Activated T-cell treated with anti-CD3 and anti-CD28 coated beads, Interleukin-2, amount 50 U/mL, for 1 hour (primary cell): ENCODE data around the gene NARF.
"Not testable (repeated sequence)": the region's sequence is repeated elsewhere in the genome, so short reads cannot be mapped to it uniquely, and the experiment has no call there.

Experiments used
- DNase-seq: peaks from one replicate; pipeline ENCODE4 v3.0.0-alpha.2; 2020

The NARF gene

DNA sequence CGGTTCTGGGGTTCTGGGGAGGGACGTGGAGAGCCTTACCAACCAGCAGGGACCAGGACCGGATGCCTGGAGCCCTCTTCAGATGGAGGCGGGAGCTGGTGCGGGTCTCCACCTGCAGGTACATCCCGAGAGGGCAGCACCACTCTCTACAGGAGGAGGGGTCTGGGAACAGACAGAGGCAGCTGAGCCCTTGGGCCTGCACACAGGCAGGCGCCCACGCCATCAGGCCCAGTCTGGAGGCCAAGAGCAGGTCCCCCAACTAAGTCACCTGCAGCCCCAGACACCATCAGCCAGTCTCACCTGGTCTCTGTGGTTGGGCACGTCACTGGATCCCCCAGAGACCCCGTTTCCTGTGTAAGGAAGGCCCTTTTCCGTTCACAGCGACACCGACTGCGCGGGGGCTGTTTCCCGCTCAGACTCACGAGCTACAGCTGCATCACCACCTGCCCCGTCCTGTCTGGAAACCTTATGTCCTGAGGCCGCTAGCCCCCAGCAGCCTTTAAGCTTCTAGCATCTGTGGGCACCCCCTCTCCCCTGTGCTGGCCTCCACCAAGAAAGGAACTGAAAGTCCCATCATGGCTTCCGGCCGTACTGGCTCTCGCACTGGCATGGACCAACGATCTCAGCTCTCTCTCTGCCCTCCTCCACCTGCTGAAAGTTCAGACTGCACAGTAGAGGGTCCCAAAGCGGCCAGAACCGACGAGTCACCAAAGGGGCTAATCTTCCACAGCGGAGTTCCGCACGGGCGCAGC lies 9.2 kb upstream of the NARF start:
- peak; percentile 72 for DNase-seq

DNA sequence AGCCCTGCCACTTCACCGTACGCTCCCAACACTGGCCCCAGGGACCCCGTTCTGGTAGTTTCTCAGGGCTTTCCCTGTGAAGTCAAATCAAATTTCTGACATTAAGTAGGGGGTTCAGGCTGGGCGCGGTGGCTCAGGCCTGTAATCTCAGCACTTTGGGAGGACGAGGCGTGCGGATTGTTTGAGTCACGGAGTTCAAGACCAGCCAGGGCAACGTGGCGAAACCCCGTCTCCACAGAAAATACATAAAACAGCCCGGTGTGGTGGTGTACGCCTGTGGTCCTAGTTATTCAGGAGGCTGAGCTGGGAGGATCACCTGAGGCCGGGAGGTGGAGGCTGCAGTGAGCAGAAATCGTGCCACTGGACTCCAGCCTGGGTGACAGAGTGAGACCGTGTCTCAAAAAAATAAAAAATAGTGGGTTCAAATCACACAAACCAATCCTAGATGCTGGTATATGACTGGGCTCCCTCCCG lies 8.6 kb upstream of the NARF start:
- peak; percentile 57 for DNase-seq

DNA sequence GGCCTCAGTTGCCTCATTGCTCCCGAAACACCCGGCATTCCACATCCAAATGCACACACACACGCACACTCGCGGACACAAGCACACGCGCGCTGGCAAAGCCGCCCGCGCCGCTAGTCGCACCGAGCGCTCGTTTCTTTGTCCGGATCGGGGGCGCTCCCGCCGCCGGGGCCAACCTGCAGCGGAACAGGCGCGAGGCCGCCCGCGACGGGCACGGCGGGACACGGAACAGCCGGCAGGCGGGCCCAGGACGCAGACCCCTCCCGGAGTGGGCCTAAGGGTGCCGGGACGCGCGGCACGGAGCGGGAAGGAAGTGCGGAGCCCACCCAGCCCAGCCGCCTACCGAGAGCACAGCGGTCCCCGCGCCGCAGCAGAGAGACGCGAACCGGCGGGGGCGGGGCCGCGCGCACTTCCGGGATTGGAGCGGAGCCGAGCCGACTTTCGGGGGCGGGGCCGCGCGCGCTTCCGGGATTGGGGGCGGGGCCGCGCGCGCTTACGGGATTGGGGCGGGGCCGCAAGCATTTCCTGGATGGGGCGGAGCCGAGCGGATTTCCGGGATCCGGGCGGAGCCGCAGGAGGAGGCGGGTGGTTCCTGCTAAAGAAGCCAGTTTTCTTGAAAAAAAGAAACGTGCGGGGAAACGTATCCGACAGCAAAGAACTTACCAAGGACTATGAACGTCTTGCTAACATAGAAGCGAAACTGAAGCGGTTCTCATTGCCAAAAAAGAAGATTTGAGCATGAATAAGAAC lies 8.0 kb upstream of the NARF start, which contains the start of gene CYBC1:
TSS of gene CYBC1 (minus strand) at position 396 of the 750 bp plus-strand sequence. CDS start 1,498 bp downstream, outside the sequence.
- DNase-seq, result peak; percentile 96

DNA sequence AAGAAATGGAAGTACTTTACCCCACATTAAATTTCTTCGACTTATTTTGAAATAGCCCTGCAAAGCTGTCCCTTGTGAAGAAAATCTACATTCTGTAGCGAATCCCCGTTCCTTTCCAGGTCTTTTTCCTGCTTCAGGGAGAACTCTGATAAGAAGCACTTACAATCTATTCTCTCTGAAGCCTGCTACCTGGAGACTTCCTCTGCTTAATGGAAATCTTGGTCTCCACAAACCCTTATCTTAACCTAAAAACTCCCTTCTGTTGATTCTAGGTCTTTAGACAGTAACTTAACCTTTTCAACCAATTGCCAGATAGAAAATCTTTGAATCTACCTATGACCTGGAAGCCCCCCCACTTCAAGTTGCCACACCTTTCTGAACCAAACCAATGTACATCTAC lies 6.4 kb upstream of the NARF start:
- DNase-seq, result no peak

DNA sequence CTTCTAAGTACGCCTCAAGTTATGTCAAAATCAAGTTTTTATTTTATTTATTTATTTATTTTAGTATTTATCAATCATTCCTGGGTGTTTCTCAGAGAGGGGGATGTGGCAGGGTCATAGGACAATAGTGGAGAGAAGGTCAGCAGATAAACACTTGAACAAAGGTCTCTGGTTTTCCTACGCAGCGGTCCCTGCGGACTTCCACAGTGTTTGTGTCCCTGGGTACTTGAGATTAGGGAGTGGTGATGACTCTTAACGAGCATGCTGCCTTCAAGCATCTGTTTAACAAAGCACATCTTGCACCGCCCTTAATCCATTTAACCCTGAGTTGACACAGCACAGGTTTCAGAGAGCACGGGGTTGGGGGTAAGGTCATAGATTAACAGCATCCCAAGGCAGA lies 5.4 kb upstream of the NARF start:
- DNase-seq, result not testable (repeated sequence)

DNA sequence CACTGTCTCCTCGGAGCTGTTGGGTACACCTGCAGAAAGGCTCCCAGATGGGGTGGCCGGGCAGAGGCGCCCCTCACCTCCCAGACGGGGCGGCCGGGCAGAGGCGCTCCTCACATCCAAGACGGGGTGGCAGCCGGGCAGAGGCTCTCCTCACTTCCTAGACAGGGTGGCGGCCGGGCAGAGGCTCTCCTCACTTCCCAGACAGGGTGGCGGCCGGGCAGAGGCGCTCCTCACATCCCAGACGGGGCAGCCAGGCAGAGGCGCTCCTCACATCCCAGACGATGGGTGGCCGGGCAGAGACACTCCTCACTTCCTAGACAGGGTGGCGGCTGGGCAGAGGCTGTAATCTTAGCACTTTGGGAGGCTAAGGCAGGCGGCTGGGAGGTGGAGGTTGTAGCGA lies 4.8 kb upstream of the NARF start:
- not testable (repeated sequence) for DNase-seq

DNA sequence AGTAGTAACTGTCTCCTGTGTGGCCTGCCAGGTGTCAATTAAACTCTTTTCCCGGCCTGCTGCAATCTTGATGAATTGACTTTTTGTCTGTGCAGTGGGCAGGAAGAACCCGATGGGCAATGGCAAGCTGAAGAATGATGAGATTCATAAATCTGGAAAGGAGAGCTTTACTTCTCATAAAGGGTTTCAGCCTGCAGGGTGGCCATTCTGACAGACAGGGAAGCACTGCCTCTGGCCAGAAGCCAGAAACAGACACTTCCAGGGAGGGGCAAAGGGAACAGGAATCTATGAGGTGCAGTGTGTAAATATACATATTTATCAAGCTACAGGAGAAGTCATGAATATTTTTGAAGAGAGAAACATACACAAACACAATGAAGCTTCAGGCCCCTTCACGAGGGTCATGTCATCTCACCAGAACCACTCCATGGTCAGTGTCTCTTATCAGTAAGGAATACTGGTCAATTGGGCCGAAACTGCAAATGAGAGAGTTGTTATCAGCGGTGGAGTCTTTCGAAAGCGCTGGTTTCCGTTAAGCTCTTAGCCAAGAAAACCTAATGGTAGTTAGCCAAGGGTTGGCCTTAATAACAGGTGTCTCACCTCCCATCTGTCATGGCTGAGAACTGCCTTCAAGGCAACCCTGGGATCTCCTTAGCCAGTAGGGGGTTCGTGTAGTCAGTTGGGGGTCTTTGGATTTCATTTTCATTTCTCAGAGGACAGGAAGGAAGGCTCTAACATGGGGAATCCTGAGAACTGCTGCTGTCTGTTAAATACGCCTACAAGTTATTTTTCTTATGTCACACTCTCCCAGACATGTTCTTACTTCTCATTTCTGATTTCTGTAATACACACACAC lies 1.2 kb upstream of the NARF start:
- no peak for DNase-seq

DNA sequence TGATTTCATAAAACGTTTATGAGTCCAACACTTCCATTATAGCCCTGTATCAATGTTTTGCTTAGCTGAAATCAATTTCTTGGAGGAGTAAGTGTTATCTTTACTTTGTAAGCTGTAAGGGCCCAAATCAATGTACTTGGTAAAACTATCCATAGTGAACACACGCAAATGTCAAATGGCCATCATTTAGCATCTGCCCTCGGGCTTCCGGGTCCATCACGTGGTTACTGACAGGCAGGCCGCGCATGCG lies 687 bp upstream of the NARF start:
- no peak for DNase-seq

DNA sequence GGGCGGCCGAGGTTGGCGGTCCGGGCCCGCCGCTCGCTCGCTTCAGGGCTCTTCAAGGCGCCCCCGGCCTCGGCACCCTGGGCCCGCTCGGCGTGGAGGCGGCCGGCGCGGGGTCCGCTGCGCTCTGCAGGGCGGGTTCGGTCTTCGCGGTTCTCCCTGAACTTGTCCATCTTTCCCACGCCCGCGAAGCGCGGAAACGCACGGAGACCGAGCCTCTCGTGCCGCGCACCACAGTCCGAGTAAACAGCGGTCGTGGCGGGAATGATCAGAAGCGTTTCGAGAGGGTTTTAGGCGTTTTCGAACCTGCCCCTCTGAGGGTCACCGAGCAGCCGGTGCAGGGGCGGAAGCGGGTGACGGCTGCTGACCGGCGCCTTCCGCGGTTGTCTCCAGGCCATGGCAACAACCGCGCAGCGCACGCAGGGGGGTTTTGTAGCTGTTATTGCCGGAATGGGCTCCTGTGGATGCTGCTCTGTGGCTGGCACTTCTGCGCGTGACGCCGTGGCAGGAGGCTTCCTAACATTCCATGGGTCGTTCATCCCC lies 414 bp downstream of the NARF start:
- DNase-seq, result no peak

DNA sequence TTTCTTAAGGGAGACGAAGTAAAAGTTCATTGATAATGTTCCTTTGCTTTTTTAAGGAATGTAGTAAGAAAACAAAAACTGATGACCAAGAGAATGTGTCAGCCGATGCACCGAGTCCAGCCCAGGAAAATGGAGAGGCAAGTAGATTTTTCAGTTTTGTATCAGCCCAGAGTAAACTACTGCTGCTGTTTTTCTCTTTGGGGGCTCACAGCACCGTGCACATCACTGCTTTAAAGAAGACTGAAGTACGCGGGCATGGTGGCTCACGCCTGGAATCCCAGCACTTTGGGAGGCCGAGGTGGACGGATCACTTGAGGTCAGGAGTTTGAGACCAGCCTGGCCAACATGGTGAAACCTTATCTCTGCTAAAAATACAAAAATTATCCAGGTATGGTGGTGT lies 1.4 kb downstream of the NARF start:
- DNase-seq, result not testable (repeated sequence)

DNA sequence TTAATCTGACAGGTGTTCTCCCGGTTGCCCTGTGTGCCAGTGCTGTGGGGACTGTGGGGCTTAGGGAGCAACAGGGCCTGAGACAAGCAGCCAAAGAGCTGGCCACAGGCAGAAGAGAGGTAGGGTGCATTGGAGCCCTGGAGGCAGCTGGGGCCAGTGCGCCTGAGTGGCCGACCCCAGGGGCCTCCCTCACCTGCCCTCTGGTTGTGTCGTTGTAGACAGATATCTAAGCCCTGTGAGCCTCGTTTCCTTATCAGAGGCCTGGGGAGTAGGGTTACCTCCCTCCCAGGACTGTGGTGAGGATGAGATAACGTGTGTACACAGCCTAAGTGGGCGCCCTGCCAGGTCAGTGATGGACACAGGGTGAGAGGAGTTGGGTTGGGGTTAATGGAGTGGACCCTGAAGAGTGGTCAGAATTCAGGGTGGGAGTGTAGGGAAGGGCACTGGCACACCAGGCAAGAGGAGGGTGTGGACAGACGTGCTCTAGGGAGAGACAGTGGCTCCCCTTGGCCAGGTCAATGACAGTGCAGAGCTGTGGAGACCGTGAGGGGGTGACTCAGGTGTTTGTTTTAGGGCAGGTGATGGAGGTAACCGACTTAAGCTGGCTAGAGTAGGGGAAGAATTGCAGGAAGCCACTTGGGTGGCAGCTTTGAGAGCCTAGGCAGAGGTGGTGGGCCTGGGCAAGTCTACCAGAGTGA lies 3.4 kb downstream of the NARF start:
- no peak for DNase-seq

DNA sequence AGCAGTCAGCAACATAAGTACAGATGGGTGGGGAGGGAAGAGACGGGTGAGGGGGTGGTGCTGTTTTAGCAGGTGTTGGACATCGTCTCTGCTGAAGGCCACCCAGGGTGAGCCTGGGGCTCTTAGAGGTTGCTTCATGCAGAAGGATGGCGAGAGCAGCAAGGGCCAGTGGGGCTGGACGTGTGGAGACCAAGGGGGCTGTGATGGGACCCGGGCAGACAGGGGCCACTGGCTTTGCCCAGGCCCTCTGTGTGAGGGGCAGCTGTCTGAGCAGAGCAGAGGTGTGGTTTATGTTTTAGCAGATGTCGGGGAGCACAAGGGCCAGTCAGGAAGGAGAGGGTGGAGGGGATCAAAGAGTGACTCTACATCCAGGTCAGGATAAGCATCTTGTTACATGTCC lies 4.8 kb downstream of the NARF start:
- DNase-seq, result no peak

DNA sequence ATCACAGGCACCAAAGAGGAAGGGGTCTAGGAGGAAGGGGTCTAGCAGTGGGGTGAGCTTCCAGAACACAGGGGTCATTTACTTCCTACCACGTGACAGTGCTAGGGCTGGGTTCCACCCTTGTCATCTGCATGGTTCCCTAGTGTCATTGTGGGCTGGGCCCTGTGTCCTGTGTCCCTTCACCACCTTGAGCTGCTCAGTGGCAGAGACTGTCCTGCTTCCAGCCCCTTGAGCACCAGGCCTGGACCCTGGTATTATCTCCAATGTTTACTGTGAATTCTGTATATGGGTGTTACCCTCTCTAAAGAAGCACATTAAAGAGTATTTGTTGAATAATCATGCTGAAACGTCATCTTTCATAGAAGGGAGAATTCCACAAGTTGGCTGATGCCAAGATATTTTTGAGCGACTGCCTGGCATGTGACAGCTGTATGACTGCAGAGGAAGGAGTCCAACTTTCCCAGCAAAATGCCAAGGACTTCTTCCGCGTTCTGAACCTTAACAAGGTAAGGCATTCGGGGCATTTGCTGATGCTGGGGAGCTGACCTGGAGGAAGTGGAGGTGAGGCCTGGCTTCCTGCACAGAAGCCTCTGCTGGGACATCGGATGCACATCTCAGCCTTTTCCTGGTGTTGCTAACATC lies 5.5 kb downstream of the NARF start:
- DNase-seq, result no peak

DNA sequence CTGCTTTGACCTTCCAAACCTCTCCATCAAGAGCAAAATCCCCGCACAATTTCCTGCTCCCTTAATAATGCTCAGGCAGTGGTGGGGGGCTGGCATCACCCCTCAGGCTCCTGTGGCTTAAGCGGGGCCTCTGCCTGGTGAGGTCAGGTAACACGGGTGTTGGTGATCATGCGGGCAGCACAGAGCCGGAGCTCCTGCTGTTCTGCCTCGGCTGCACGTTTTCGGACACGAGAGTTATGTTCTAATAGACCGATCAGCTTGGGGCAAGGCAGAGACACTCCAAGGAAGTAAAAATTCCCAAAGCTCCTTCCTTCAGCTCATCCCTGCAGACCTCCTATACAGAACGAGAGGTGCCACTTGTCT lies 6.0 kb downstream of the NARF start:
- DNase-seq, result no peak

DNA sequence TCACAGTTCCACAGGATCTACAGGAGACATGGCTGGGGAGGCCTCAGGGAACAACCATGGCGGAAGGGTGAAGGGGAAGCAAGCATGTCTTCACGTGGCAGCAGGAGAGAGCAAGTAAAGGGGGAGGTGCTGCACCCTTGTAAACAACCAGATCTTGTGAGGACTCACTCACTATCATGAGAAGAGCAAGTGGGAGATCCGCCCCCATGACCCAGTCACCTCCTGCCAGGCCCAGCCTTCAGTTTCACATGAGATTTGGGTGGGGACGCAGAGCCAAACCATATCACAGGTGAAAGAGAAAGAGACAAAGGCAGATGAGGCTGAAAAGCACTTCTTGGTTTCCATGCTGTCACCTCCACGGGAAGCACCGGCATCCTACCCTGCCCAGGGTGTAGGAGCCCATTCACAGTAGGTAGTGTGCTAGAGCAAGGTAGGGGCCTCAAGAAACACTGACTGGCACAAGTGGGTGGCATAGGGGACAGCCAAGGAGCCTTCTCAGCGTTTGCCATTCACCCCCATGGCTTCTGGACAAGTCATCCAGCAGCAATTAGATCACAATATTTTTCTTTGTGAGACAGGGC lies 6.6 kb downstream of the NARF start:
- DNase-seq, result no peak

DNA sequence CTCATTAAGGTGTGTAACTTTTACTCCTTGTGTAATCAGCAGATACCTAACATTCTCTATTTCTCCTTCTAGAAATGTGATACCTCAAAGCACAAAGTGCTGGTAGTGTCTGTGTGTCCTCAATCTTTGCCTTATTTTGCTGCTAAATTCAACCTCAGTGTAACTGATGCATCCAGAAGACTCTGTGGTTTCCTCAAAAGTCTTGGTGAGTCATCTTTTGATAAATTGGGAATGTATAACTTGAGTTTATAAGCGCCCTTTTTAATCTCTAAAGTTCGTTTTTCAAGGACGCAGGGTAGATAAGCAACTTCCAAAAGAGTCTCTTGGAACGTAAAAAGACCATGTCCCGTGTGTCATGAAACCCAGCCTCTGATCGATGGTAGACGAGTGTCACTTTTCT lies 10.2 kb downstream of the NARF start:
- DNase-seq, result no peak

DNA sequence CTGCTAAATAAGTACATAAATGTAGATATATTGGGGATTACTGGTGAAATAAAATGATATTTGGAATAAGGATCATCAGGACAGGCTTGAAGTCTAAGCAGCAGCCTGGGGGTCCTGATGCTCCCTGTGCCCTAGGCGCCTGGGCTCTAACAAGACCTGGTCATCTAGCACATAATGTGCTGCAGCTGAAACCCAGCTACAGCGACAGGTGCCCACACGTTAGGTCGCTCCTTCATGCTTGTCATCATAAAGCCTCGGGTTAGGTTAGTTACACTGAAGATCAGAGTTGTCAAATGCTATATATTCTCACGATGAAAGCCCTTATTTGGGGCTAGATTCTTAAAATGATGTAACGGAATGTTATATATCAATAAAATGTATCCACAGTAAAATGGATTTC lies 11.5 kb downstream of the NARF start:
- DNase-seq, result no peak

DNA sequence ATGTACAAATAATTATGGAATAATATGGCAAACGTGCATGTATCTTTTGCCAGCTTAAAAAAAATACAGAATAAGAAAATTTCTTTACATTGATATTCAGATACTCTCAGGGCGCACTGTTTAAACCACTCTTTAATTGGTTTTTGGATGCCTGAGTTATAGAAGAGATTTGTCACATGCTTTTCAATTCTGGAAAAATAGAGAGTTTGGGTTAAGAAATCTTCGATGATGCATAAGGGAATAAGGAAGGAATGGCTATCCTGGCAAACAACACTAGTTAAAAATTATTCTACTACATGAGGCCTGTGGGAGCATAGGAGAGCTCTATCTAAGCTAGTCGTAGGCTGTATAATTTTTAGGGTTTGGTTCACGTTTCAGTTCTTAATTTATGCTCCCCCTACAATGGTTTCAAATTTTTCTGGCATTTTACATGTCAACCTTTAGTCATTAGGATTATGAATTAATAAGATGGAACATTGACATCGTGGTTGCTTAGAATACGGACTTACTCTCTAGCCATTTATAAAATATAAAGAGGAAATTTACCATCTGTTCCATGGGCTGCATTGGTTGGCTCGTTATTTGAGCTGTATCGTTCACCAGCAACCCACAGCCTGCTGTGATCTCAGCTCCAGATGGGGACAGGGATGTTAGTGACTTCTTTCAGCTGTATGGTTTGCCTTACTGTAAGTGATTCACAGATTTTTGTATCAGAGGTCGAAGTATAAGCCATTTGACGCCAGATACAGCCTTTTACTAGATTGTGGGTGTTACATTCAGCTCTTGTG lies 15.9 kb downstream of the NARF start:
- DNase-seq, result no peak

DNA sequence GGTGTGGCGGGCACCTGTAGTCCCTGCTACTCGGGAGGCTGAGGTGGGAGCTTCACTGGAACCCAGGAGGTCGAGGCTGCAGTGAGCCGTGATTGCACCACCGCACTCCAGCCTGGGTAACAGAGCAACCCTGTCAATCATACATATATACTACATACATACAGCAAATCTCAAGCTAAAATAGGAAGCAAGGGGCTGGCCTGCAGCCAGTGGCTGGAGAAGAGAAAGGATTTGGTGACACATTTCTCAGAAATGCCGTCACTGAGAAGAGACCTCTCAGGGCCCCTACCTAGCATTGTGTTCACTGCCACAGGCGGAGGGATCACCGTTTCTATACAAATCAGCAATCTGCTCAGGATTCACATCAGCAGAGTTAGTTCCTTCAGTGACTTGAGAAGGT lies 16.9 kb downstream of the NARF start:
- DNase-seq, result no peak

DNA sequence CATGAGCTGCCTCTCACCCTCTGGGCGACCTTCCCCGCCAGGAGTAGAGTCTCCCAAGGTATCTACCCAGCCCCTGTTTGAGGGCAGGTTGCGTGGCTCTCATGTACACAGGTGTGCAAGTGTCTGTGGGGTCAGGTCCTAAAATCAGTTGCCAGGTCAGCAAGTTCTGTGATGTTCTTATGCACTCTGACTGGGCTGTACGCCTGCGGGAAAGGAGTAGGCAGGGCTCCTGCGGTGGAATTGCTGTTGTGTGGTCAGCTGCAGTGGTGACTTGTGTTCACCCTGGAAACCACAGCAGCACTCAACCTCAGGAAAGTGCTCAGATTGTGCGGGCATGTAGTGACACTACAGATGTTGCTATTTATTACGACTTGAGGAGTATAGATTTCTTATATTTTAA lies 19.4 kb downstream of the NARF start:
- DNase-seq, result no peak

DNA sequence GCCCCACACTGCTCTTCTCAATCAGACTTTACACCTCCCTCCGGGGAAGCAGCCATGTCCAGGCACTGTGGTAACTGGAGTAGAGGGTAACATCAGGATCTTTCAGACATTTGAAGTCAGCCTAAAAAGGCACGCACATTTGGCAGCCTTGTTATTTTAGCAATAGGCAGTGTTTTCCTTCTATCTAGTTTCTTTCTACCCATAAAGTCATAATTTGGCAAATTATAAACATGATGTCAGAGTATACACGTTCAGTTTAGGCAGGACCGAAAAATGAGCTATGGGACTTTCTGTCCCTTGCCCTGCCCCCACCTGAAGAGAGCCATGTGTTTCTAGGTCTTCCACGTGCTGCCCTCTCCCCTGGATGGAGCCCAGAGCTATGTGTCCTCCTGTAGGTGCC lies 21.1 kb downstream of the NARF start:
- DNase-seq, result no peak
